SH-SY5Y (cell line): Measurements from ENCODE around the gene ILKAP.

Experiments used
- GATA2 ChIP-seq: IDR thresholded peaks from 2 replicates; pipeline ENCODE4 v1.6.1; 2011; ENCODE audit warnings: mild to moderate bottlenecking, low read depth, low read length
- GATA3 ChIP-seq: IDR thresholded peaks from 2 replicates; pipeline ENCODE4 v1.6.1; 2011; ENCODE audit warnings: low read depth, mild to moderate bottlenecking, low read length, moderate library complexity

DNA sequence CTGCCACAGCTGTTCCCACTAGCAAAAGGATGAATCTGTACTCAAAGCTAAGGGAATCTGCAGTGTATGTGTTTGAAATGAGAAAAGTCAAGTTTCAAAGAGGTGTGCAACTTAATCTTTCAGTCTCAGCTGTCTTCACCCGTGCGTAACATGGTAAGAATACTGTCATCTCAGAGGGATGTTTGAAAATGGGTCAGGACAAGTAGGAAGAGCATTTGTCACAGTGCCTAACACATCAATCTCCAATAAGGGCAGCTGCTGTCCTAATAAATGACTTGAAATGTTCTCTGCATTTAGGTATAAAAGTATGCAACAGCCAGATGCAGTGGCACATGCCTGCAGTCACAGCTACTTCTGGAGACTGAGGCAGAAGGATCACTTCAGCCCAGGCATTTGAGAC lies 13.1 kb downstream of the ILKAP start:
- TF ChIP-seq GATA2 (no peak), GATA3 (no peak)
